Activated CD8-positive, alpha-beta T cell treated with anti-CD3 and anti-CD28 coated beads for 36 hours (primary cell): ENCODE results near the gene NCSTN. TPM values are rescaled to one million over a fixed set of nuclear protein-coding genes. Genes with fewer than 3 reads are reported as not detected.

ENCODE experiments used
- ATAC-seq: fragments of 200-7000 bp; cut with Tn5 transposase; one replicate; pipeline ENCODE4 v1.10.0; 2021; ENCODE audit warnings: mild to moderate bottlenecking, moderate library complexity
- CTCF ChIA-PET: fragments of 350-600 bp; sonication (Branson Sonifier 250); formaldehyde crosslinking; loops from one replicate; lab custom pipeline; 2021; ENCODE audit warnings: antibody characterized with exemption; lab: Charles Lee
- POLR2A ChIA-PET: fragments of 350-600 bp; sonication (Branson Sonifier 250); formaldehyde crosslinking; loops from one replicate; lab custom pipeline; 2021; ENCODE audit warnings: antibody characterized with exemption; lab: Charles Lee
- DNase-seq: peaks from one replicate; pipeline ENCODE4 v3.0.0-alpha.2; 2020
- H3K27ac Mint-ChIP-seq: one replicate; pipeline ENCODE4 v1.8.0; 2021; ENCODE audit warnings: mild to moderate bottlenecking, mixed read lengths
- H3K27me3 Mint-ChIP-seq: one replicate; pipeline ENCODE4 v1.8.0; 2021; ENCODE audit warnings: mixed read lengths
- H3K36me3 Mint-ChIP-seq: one replicate; pipeline ENCODE4 v1.8.0; 2021; ENCODE audit warnings: low read depth, mixed read lengths
- H3K4me1 Mint-ChIP-seq: one replicate; pipeline ENCODE4 v1.8.0; 2021; ENCODE audit warnings: low read depth, mixed read lengths
- H3K4me3 Mint-ChIP-seq: one replicate; pipeline ENCODE4 v1.8.0; 2021; ENCODE audit warnings: mild to moderate bottlenecking, moderate library complexity, mixed read lengths
- H3K9me3 Mint-ChIP-seq: one replicate; pipeline ENCODE4 v1.8.0; 2021; ENCODE audit warnings: mixed read lengths
- intact Hi-C: fragments of 100-400 bp; cut with micrococcal nuclease; formaldehyde crosslinking; loops from one replicate; pipeline ENCODE4 v1.10.0; 2022
- total RNA-seq, 2 experiments: library from RNA; stranded (reverse); gene quantifications; one replicate each; pipeline ENCODE4 v1.2.3, GENCODE V29; 2021
- TF ChIP-seq, protein P1 (sequence below): fragments of 200-600 bp; IDR thresholded peaks from one replicate; pipeline ENCODE4 v1.8.0; 2022; ENCODE audit warnings: antibody characterized with exemption, mild to moderate bottlenecking

The NCSTN gene
- total RNA-seq, 2 experiments from 2014 or later: 36.6 to 38.0 TPM

GRCh38 chr1:160308451-160309184 is 34.6 kb upstream of the NCSTN start:
- POLR2A ChIA-PET: interaction anchor here (1.0 to 1.2 kb wide), 2 partner anchors 47 to 62 kb away, joined by 3 read pairs; no protein-coding TSS in a partner anchor
- intact Hi-C loops: no loop called here
- H3K4me3 Mint-ChIP-seq: no peak overlapping the region

DNA sequence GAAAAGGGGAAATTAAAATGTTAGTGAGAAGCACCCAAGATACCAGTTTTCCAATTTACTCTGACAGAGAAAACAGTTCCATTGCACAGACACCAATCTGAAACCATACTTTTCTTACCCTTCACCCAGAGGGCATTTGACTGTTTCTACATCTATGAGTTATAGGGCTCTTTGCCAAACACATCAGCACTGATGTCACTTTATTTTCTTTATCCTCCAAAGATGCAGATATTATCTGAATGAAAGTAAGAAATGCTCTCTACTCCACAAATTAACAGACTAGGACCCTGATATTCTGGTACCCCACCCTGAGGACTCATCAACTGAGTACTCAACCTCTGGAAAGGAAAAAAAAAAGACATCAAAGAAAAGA is 34.0 kb upstream of the NCSTN start:
- Mint-ChIP-seq H3K9me3 (no peaks in the 10 kb centered on the region), H3K4me1 (no peaks in the 10 kb centered on the region), H3K36me3 (peaks cover 53% of the 10 kb centered on the region), H3K27me3 (no peaks in the 10 kb centered on the region), H3K27ac (no peak overlapping the region), H3K4me3 (no peak overlapping the region)
- TF ChIP-seq, protein P1, sequence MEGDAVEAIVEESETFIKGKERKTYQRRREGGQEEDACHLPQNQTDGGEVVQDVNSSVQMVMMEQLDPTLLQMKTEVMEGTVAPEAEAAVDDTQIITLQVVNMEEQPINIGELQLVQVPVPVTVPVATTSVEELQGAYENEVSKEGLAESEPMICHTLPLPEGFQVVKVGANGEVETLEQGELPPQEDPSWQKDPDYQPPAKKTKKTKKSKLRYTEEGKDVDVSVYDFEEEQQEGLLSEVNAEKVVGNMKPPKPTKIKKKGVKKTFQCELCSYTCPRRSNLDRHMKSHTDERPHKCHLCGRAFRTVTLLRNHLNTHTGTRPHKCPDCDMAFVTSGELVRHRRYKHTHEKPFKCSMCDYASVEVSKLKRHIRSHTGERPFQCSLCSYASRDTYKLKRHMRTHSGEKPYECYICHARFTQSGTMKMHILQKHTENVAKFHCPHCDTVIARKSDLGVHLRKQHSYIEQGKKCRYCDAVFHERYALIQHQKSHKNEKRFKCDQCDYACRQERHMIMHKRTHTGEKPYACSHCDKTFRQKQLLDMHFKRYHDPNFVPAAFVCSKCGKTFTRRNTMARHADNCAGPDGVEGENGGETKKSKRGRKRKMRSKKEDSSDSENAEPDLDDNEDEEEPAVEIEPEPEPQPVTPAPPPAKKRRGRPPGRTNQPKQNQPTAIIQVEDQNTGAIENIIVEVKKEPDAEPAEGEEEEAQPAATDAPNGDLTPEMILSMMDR: no peak
- ATAC-seq (no peak), DNase-seq (no peak)
- intact Hi-C loops: no loop called here
- ChIA-PET CTCF (interaction anchor here (1.3 kb wide), 1 partner anchor 18 kb away, joined by 5 read pairs; no protein-coding TSS in a partner anchor), POLR2A (no interaction called here)

More at GRCh38 chr1:160308451-160309184, 34.6 kb upstream of the NCSTN start:
- CTCF ChIA-PET: interaction anchor here (0.8 to 1.4 kb wide), 3 partner anchors 17 to 262 kb away, joined by 3 to 5 read pairs (median 3); no protein-coding TSS in a partner anchor
- Mint-ChIP-seq H3K4me1 (no peaks in the 10 kb centered on the region), H3K27me3 (no peaks in the 10 kb centered on the region), H3K36me3 (peaks cover 50% of the 10 kb centered on the region), H3K27ac (no peak overlapping the region), H3K9me3 (no peaks in the 10 kb centered on the region)
- TF ChIP-seq, protein P1: no peak
- DNase-seq (no peak), ATAC-seq (no peak)

GRCh38 chr1:160309571-160309970 is 33.6 kb upstream of the NCSTN start:
- Mint-ChIP-seq H3K27ac (no peak overlapping the region), H3K9me3 (no peaks in the 10 kb centered on the region), H3K36me3 (peaks cover 54% of the 10 kb centered on the region), H3K27me3 (no peaks in the 10 kb centered on the region), H3K4me1 (no peaks in the 10 kb centered on the region), H3K4me3 (no peak overlapping the region)
- intact Hi-C loops: no loop called here
- TF ChIP-seq, protein P1: no peak
- ChIA-PET CTCF (interaction anchor here (1.3 kb wide), 1 partner anchor 18 kb away, joined by 5 read pairs; no protein-coding TSS in a partner anchor), POLR2A (no interaction called here)
- ATAC-seq (no peak), DNase-seq (no peak)

DNA sequence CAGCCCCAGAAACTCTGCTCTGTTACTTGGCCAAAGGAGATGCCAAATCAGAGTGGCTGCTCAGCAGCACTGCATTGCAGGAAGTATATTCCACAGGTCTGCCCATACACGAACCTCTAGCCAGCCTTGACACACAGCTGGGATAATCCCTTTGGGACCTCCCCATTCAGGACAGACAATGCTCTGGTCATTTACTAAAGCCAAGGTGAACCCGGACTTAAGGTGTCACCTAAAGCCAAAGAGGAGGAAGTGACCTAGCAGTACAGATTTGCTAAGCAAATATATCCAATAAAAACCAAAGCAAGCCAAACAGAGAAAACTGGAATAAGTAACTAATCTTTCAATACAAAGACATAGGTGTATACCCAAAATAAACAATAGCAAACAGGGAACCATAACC is 27.8 kb upstream of the NCSTN start:
- ATAC-seq (no peak), DNase-seq (no peak)
- ChIA-PET CTCF (interaction anchor here (0.8 to 1.0 kb wide), 3 partner anchors 18 to 60 kb away, joined by 3 read pairs; no protein-coding TSS in a partner anchor), POLR2A (interaction anchor here (1.6 kb wide), 1 partner anchor 52 kb away, joined by 3 read pairs; the partner anchor contains the start of gene DCAF8)
- H3K4me1 Mint-ChIP-seq: peaks cover 17% of the 10 kb centered on the region
- peaks cover 8% of the 10 kb centered on the region for H3K9me3 Mint-ChIP-seq
- TF ChIP-seq, protein P1: no peak
- intact Hi-C loops: no loop called here
- H3K36me3 Mint-ChIP-seq: peaks cover 78% of the 10 kb centered on the region
- H3K4me3 Mint-ChIP-seq: no peak overlapping the region
- H3K27me3 Mint-ChIP-seq: no peaks in the 10 kb centered on the region
- H3K27ac Mint-ChIP-seq: peak overlapping the region; percentile 63

- DNase-seq (no peak), ATAC-seq (no peak)
- Mint-ChIP-seq H3K9me3 (no peaks in the 10 kb centered on the region), H3K4me3 (no peak overlapping the region), H3K36me3 (peaks cover 51% of the 10 kb centered on the region), H3K27me3 (no peaks in the 10 kb centered on the region), H3K27ac (no peak overlapping the region), H3K4me1 (peaks cover 11% of the 10 kb centered on the region)
- ChIA-PET POLR2A (no interaction called here), CTCF (interaction anchor here (3.7 kb wide), 1 partner anchor 31 kb away, joined by 19 read pairs; no protein-coding TSS in a partner anchor)
- intact Hi-C loops: no loop called here
- TF ChIP-seq, protein P1: no peak
Measured at GRCh38 chr1:160322831-160323230, 20.4 kb upstream of the NCSTN start.
